Panc1 (cell line): Measurements from ENCODE around the gene HINFP. TPM values are rescaled to one million over a fixed set of nuclear protein-coding genes. Genes with fewer than 3 reads are reported as not detected.

Source experiments
- ATAC-seq: fragments of 200-7000 bp; cut with Tn5 transposase; 2 replicates; pipeline ENCODE4 v1.9.1; 2020; ENCODE audit warnings: mild to moderate bottlenecking, moderate library complexity
- BruUV-seq: library from RNA; stranded (reverse); fragments of 400-500 nt; replicated peaks from 2 replicates; lab custom pipeline; 2021; lab: Mats Ljungman, UMichigan
- CTCF ChIA-PET: fragments of 300-600 bp; sonication (Branson Sonifier 250); formaldehyde crosslinking; loops from one replicate; lab custom pipeline; 2022; ENCODE audit warnings: antibody characterized with exemption; lab: Charles Lee
- POLR2A ChIA-PET: fragments of 300-600 bp; sonication (Branson Sonifier 250); formaldehyde crosslinking; loops from one replicate; lab custom pipeline; 2022; ENCODE audit warnings: antibody characterized with exemption; lab: Charles Lee
- DNase-seq: peaks from one replicate; pipeline ENCODE4 v3.0.0-alpha.2; 2010; ENCODE audit warnings: low read depth, low spot score
- H3K27ac ChIP-seq: 2 replicates; pipeline ENCODE4 v1.5.1; 2011; ENCODE audit warnings: mild to moderate bottlenecking, low read length, inconsistent platforms
- H3K27me3 ChIP-seq: fragments of 200-500 bp; sonication (Bioruptor generic); 2 replicates; pipeline ENCODE4 v1.6.0; 2014; ENCODE audit warnings: low read length, inconsistent platforms; ENCODE audit not compliant: control insufficient read depth, insufficient read depth
- H3K36me3 ChIP-seq: fragments of 200-500 bp; sonication (Bioruptor generic); 2 replicates; pipeline ENCODE4 v1.5.1; 2014; ENCODE audit warnings: inconsistent platforms, mild to moderate bottlenecking, low read length, moderate library complexity; ENCODE audit not compliant: control insufficient read depth, insufficient read depth
- H3K4me1 ChIP-seq: 2 replicates; pipeline ENCODE4 v1.5.1; 2011; ENCODE audit warnings: inconsistent platforms, mild to moderate bottlenecking, low read length, moderate library complexity; ENCODE audit not compliant: control insufficient read depth, insufficient read depth
- H3K4me3 ChIP-seq, 2 experiments: 2 replicates each; pipeline ENCODE4 v1.5.1; 2011 to 2012; ENCODE audit warnings: low read depth in 2 of 2, low read length in 2 of 2, mild to moderate bottlenecking in 2 of 2, inconsistent platforms in 1 of 2, moderate library complexity in 1 of 2
- H3K9me3 ChIP-seq: fragments of 200-500 bp; sonication (Bioruptor generic); 2 replicates; pipeline ENCODE4 v1.5.1; 2014; ENCODE audit warnings: low read depth, mild to moderate bottlenecking, inconsistent platforms, low read length, moderate library complexity; ENCODE audit not compliant: control insufficient read depth, insufficient read depth
- CTCF ChIP-seq: fragments of 450-650 bp; IDR thresholded peaks from 2 replicates; pipeline ENCODE4 v1.5.1; 2017; ENCODE audit warnings: mild to moderate bottlenecking
- POLR2AphosphoS5 ChIP-seq: IDR thresholded peaks from 2 replicates; pipeline ENCODE4 v1.6.1; 2012; ENCODE audit warnings: mild to moderate bottlenecking, low read depth, low read length, moderate library complexity
- REST ChIP-seq, 2 experiments: IDR thresholded peaks; 2 replicates each; pipeline ENCODE4 v1.6.1; 2011 to 2012; ENCODE audit warnings: low read depth in 2 of 2, control low read depth in 1 of 2, low read length in 1 of 2, mild to moderate bottlenecking in 1 of 2, moderate library complexity in 1 of 2; ENCODE audit not compliant: insufficient read depth in 1 of 2
- SIN3A ChIP-seq: IDR thresholded peaks from 2 replicates; pipeline ENCODE4 v1.6.1; 2012; ENCODE audit warnings: low read depth, mild to moderate bottlenecking, low read length, moderate library complexity, borderline replicate concordance; ENCODE audit not compliant: insufficient read depth
- TCF7L2 ChIP-seq: IDR thresholded peaks from 2 replicates; pipeline ENCODE4 v1.6.1; 2011; ENCODE audit warnings: mild to moderate bottlenecking, low read depth, low read length, inconsistent platforms
- in situ Hi-C: cut with HindIII; loops from 2 replicates; pipeline ENCODE4 v1.10.0; 2016; ENCODE audit warnings: low sequenced_read_pairs, low pct_unique_long_range_greater_than_20kb
- intact Hi-C: fragments of 100-400 bp; cut with micrococcal nuclease; formaldehyde crosslinking; loops from one replicate; pipeline ENCODE4 v1.10.0; 2022; ENCODE audit not compliant: unreplicated experiment
- total RNA-seq: library from RNA; stranded (reverse); gene quantifications from one replicate; pipeline ENCODE4 v1.2.1, GENCODE V29; 2021; ENCODE audit not compliant: unreplicated experiment

Gene HINFP
- total RNA-seq, 1 experiment from 2014 or later: 52.7 TPM

- Histone ChIP-seq H3K27me3 (no peaks in the 10 kb centered on the region), H3K27ac (no peak overlapping the region), H3K4me1 (peaks cover 10% of the 10 kb centered on the region), H3K9me3 (no peaks in the 10 kb centered on the region), H3K4me3 (no peak overlapping the region), H3K36me3 (no peaks in the 10 kb centered on the region; the same call in 1 of the 2 replicates)
- in situ Hi-C loops (no loop called here), intact Hi-C loops (no loop called here)
- ATAC-seq (no peak), DNase-seq (no peak)
- ChIA-PET POLR2A (no interaction called here), CTCF (interaction anchor here (0.6 kb wide), 1 partner anchor 241 kb away, joined by 4 read pairs; no protein-coding TSS in a partner anchor)
- no peak for TF ChIP-seq CTCF
- BruUV-seq: no TSS peak
Observed at GRCh38 chr11:119087123-119087522, 34.3 kb upstream of the HINFP start.

GRCh38 chr11:119087747-119088241 lies 33.6 kb upstream of the HINFP start:
- BruUV-seq: no TSS peak
- POLR2A ChIA-PET: no interaction called here
- Histone ChIP-seq H3K27ac (no peak overlapping the region), H3K4me3 (no peak overlapping the region), H3K4me1 (peaks cover 17% of the 10 kb centered on the region), H3K36me3 (no peaks in the 10 kb centered on the region; the same call in 1 of the 2 replicates), H3K9me3 (no peaks in the 10 kb centered on the region), H3K27me3 (no peaks in the 10 kb centered on the region)
- CTCF ChIA-PET: no interaction called here
- DNase-seq (no peak), ATAC-seq (no peak)
- in situ Hi-C loops (no loop called here), intact Hi-C loops (no loop called here)
- no peak for TF ChIP-seq TCF7L2
- no peak for TF ChIP-seq SIN3A
- no peak for TF ChIP-seq POLR2AphosphoS5
- TF ChIP-seq REST (IDR thresholded peaks at IDR 0.05; ENCODE audit: insufficient read depth in 1 of 2, low read depth in 2 of 2, low read length in 1 of 2): no peak
- no peak for TF ChIP-seq CTCF
